Stimulated activated CD8-positive, alpha-beta memory T cell treated with anti-CD3 and anti-CD28 coated beads, Interleukin-7, amount 100 ng/mL, for 24 hours (primary cell): ENCODE data around the gene SLC7A1.

ENCODE experiments used
- DNase-seq: peaks from one replicate; pipeline ENCODE4 v3.0.0-alpha.2; 2020; ENCODE audit warnings: low read depth

Gene SLC7A1

DNA sequence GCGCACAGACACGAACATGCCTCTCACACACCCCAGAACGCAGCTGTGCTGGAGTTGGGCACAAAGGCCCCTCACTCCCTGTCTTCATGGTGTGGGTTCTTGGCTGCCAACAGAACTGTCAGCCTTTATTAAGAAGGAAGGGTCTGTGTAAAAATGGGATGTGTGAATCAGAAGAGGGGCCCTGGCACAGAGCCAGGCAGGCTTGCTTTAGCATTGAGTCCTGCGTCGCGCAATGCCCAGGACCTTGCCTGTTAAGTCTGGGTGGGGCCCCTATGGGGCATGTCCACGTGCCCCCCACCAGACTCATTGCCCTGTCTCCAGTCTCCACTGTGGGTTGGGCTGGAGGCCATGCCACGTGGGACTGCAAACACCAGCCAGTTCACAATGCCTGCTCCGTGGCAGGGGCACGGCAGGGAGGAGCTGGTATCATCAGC lies 84.8 kb downstream of the SLC7A1 start:
- no peak for DNase-seq

DNA sequence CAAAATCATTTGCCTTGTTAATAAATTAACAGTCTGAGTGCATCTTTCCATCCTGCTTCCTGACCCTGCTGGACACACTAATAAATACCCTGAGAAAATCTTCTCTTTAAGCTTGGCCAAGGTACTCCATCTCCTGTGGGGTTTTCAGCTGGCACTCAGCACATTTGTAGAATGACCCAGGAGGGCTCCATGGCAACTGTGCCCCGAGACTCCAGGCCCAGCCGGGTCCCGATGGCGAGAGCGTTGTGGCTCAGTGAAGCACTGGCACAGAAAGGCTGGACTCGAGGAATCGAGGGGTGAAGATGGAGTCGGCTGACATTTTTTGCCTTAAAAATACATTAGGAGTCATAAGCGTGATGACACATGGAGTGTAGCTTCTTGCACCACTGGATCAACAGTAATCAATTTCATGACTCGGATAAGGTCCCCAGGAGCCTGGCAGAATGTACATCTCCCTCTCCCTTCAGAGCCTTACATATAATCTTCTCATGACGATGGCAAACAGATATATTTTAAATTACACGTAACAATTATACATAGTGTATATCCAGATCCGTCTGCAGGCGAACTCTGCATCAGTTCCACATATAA lies 85.4 kb downstream of the SLC7A1 start:
- no peak for DNase-seq

DNA sequence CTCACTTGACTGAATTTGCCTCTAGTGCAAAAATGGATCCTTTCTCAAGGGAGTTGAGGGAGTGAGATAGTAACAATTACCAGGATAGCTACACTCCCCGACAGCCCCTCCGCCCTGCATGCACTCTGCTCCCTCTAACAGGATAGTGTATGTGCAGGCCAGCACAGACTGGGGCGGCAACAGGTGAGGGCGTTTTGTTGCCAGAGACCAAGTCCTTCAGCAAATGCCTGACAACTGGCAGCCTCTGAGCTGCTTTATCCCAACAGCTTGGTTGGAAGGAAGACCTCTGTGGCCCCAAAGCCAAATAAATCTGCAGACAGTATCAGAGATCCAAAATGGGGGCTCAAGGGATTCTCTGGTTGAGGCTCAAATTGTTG lies 86.6 kb downstream of the SLC7A1 start:
- DNase-seq: no peak

DNA sequence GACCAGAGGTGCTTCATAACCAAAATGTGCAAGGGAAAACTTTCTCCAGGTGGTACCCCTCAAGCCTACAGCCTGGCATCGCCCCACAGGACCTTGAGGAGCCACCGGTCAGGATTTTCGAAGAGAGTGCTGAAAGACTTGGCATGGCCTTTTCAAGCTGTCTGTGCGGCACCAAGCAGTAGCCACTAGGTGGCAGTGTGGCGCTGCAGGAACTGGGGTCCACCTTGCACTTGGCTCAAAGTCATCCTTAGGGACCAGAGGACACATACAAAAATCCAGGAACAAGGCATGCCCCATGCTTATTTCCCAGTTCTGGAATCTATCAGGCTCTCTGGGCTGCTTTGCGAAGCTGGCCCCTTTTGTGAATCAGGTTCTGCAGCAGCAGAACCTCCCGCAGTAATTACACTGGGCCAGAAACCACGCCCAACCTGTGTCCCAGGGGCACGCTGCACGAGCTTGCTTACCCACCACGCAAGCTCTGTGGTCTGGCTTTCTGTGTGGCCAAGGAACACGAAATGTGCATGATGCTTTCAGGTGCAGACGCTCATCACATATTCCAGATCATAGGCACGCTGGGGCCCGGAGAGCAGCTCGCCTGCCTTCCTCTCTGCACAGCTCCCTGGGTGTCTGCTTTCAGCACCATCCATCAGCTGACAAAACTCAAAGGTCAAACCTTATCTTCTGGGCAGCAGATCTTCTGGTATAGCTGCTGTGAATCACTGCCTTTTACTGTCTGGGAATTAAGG lies 87.2 kb downstream of the SLC7A1 start:
- peak; percentile 56 for DNase-seq

DNA sequence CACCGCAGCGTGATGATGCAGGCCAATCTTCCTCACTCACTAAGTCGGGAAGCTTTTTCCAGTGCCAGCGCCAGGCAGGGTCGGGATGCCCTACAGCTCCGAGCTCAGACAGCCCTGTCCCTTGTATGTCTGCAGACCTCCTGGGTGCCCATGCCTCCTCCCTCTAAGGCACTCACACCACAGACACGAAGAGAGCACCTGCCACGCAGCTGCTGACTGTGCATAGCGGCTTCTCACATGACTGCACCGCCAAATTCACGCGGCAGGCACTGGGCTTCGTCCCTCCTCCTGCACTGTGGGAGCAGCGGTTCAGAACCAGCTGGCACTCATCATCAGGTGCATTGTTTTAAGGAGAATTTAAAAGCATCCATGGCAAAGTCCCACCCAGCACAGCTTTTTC lies 88.1 kb downstream of the SLC7A1 start:
- DNase-seq: no peak

DNA sequence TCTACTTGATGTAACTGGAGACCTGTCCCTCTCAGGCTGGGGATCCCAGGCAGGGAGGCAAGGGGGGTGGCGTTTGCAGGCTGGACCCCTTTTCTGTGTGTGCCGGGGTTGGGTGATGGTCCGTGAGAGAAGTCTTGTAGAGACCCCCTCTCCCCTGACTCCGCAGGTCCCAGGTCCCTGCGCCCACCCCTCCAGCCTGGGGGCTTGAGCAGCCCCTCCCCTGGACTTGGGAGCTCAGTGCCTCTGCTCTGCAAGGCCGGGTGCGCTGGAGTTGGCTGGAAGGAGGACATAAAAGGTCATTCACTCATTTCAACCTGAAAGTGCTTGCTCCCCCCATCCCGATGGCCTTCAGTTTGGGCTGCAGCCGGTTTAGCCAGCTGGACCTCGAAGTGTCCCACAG lies 89.5 kb downstream of the SLC7A1 start:
- no peak for DNase-seq

DNA sequence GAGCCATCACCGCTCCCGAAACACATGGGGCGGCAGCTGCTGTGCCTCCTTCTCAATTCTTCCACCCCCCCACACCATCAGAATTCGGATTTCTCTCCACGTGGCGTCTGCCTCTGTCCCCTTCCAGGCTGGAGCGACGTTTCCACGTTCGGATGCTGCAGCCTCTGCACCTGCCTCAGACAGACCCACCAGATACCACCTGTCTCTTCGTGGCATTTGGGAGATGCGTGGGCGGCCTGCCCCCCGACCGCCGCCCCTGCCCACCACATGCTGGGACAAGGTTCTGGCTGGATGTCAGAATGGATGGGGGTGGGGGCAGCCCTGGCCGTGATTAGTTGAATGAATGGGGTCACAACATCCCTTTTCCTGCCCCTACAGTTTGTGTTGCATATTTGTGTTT lies 90.0 kb downstream of the SLC7A1 start:
- DNase-seq: no peak

DNA sequence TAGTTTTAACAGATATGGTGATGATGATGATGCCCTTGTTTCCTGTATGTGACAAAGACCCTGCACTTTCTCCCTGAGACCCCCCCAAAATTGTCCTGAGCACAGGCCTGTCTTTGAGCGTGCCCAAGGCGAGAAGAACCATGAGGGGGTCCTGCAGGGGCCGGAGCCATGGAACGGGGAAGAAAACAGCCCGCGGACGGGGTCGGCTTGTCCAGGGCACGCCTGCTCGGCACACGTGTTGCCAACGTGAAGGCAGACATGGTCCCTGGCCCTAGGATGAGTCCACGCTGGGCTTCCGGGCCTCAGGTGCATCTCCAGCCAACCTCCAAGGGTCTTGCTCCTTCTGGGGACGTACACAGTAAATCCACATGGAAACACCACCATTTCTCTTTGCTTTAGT lies 90.8 kb downstream of the SLC7A1 start:
- DNase-seq: no peak

DNA sequence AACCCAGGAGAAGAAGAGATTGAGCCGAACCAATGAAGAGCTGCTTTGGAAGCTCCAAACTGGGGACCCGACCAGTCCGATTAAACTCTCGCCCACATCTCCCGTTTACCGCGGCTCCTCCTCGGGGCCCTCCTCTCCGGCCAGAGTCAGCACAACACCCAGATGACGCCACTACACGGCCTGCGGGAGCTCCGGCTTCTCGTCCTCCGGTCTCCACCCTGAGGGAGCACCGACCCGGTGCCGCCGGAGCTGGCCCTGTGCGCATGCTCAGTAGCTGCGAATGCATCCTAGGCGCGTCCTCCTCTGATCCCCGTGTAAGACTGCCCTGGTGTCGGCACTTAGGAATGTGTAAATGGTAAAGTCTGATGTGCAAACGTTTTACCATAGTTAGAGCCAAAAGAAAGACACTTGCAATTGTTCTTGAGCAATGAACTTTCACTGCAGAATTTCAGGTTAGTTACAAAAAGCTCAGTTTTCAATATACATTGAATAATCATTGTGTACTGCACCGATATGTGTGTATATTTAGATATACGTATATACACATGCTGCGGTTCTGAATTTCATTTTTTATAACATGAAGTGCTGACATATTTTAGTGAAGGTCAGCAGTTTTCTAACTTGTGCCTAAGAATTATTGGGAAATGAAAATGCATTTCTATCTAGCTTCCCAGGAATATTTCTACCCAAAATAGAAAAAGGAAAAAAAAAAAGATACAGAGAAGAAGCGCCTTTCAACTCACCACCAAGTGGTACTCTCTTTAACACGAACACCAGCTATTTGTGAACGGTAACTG lies 92.2 kb downstream of the SLC7A1 start:
- DNase-seq: no peak

DNA sequence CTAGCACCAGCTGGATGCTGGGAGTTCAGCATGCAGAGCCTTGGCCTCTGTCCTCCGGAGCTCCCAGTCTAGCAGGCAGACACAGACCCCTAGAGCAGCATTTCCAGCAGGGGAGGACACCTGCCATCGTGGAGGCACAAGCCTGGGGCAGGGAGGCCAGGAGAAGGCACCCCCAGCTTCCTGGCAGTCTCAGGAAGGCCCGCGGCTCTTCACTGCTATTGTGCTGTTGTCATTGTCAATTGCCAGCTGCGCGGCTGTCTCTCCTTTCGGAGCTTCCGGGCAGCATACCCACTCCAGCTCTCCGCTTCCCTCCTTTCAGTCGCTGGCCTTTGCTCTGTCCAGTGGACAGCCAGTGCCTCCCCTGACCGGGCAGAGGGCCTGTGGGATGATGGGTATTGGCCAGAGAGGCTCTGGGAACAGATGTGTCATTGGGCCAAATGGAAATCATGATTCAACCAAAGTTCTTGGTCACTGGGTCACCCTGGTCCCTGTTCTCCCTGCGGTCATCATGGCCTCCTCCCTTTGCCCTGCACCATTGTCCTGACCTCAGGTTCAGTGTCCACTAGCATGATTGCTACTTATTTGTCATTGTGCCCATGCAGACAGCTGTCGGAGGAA lies 93.0 kb downstream of the SLC7A1 start:
- DNase-seq: no peak

DNA sequence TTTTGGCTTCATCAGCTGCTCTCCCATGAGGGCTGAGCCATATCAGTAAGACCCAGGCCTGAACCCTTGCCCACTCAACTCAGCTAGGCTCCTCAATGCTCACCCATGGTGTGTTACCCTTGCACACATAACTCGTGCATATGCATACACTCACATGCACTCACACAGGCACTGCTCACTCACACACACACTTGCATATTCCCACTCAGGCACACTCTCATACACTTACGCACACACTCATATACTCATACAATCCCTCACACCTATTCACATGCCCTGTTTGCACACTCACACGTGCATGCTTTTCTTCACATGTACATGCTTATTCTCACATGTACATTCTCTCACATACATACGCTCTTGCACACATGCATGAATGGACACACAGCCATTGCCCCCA lies 93.8 kb downstream of the SLC7A1 start:
- no peak for DNase-seq

DNA sequence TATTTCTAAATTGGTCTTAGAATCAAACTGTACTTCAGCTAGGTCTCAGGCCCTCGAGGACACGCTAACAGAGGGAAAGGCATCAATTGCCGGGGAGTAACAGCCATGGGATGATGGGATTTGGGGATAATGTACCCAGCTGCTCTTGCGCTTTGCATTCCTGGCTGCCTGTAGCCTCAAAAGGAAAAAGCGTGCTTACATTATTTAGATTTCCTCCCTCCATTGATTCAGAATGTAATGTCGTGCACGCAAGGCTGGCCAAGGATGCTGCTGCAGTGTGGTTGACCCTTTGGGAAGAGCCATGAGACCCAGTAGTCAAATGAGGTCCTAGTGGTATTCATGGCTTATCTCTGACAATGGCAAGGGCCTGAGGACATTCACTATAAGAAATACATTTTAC lies 95.1 kb downstream of the SLC7A1 start:
- no peak for DNase-seq

DNA sequence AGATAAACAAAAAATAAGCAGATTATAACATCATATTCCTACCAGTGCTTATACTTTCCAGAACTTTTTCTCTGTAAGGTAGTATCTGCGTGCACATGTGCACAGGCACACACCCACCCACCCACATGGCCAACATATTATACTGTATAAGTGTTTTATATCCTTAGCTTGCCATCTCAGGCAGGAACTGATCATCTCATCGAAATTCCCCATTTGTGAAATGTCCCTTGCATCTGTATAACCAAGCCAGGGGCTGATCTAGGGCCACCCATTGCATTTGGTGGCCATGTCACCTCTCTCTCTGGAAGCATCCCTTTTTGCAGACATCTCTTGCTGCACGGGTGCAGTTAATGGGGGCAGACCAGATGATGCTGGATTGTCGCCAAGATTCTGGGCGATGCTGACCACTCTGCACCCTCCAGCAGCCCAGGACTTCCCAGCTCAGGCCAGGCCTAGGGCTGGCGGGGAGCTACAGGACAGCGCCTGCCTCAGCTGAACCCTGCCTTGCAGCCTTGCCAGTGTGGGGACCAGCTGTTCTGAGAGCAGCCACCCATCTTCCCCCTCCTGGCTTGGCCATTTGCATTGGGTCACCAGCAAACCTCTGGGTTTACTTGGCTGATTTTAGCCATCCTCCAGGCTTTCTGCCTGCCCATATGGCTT lies 95.9 kb downstream of the SLC7A1 start:
- DNase-seq: no peak

DNA sequence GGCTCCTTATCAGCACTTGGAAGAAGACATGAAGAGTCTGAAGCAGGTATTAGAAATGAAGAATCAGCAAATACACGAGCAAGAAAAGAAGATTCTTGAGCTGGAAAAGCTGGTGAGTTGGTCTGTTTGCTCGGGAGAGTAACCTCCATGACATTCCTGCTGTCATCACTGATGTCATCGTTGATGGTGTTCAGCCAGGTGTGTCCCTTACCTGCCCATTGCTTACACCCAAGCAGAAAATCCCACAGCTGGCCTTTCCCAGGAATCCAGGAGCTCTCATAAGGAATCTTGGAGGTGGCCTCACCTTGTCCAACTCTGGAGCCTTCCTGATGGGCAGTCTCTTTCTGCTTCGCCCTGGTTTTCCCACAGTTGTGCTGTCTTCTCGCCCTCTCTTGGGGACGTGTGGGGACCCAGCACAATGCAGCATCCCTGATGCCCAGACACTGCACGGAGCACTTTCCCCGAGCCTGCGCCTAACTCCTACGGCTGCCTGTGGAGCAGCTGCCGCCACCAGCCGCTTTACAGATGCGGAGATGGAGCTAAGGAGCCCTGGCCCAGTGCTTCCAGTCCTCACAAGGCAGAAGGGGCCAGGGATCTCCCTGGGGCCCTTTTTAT lies 97.0 kb downstream of the SLC7A1 start:
- no peak for DNase-seq

DNA sequence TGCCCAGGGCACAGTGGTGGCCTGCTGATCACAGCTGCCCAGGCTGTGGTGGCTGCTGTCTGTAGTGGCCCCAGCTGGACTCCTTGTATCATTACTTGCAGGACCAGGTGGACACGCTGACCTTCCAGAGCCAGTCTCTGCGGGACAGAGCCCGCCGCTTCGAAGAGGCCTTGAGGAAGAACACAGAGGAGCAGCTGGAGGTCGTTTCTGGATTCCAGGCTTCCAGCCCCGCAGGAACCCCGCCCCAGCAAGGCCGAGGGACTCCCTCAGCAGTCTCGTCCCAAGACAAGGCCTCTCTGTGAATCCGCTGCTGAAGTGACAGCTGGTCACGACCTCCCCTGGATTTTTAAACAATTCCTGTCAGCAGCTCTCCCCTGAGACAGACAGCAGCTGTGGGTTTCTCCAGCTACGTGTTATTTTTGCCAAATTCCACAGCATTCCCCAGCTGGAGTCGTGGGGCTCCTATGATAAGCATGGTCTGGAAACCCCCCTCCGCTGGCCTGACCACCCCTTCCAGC lies 98.3 kb downstream of the SLC7A1 start:
- DNase-seq: no peak

DNA sequence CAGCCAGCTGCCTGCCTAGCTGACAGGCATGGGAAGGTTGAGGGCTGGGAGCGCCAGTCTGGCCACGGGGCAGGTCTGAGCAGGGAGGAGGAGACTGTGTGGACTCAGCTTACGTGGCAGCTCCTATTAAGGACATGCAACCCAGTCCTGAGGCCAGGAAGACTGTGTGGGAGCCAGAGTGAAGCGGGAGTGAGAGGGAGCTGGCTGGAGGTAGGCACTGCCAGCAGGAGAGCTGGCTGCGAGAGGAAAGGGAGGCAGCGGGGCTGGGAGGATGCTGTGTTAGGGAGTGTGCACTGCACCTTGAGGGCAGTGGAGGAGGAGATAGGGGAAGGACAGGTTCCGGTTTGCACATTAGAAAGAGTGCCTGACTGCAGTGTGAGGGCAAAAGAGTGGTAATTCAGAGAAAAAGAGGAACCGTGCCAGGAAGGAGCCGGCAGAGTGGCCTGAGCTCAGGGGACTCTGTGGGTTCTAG lies 99.2 kb downstream of the SLC7A1 start:
- no peak for DNase-seq

DNA sequence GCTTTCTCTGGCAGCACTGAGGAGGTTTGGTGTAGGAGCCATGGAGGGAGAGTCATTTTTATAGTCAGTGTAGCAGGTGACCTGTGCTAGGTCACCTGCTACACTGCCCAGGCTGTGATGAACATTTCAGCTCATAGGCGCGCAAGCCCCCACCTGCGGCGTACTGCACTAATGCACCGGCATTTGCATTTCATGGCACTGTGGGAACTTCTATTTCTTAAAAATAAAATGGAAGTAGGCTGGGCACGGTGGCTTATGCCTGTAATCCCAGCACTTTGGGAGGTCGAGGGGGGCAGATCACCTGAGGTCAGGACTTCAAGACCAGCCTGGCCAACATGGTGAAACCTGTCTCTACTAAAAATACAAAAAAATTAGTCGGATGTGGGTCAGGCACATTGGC lies 101.0 kb downstream of the SLC7A1 start:
- no peak for DNase-seq

DNA sequence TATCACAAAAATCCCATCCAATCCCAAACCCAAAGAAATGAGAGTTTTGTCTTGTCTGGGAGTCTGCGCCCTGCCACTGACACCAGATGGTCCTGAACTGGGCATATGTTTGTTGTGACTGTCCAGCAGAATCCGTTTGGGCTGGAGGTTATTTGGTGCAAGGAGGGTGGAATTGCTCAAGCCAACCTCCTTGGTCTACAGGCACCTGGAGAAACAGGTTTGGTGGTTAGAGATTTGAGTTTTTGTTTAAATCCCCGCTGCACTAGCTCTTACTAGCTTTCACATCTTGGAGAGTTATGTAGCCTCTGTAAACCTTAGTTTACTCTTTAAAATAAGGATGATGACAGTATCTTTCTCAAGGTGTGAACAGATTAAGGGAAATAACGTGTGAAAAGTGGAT lies 101.7 kb downstream of the SLC7A1 start:
- DNase-seq: no peak

DNA sequence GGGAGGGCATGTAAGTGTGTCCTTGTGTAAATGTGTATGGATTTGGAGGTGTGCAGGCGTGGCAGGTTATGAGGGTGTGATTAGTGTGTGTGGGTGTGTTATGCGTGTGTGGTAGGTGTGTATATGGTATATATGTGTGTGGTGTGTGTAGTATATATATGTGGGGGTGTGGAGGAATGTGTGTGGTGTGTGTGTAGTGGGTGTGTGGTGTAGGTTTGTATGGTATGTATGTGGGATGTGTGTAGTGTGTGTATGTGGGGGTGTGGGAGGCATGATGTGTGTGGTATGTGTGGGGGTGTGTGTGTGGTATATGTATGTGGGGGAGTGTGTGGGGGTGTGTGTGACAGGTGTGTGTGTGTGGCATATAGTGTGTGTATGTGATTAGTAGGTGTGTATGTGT lies 104.2 kb downstream of the SLC7A1 start:
- no peak for DNase-seq

DNA sequence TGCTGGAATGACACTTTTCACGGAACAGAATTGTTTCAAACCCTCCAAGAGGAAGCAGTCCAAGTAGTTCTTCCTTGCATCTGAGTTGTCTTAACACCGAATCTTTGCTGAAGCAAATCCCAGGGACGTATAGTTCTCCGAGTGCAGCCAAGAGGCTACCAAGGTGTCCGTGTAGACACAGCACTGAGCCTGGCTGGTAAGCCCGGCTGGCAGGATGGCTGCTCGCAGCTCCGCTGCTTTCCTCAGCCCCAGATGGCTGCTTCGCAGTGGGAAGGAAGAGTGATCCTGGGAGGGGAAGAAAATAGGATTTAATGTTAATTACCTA lies 105.0 kb downstream of the SLC7A1 start:
- no peak for DNase-seq

DNA sequence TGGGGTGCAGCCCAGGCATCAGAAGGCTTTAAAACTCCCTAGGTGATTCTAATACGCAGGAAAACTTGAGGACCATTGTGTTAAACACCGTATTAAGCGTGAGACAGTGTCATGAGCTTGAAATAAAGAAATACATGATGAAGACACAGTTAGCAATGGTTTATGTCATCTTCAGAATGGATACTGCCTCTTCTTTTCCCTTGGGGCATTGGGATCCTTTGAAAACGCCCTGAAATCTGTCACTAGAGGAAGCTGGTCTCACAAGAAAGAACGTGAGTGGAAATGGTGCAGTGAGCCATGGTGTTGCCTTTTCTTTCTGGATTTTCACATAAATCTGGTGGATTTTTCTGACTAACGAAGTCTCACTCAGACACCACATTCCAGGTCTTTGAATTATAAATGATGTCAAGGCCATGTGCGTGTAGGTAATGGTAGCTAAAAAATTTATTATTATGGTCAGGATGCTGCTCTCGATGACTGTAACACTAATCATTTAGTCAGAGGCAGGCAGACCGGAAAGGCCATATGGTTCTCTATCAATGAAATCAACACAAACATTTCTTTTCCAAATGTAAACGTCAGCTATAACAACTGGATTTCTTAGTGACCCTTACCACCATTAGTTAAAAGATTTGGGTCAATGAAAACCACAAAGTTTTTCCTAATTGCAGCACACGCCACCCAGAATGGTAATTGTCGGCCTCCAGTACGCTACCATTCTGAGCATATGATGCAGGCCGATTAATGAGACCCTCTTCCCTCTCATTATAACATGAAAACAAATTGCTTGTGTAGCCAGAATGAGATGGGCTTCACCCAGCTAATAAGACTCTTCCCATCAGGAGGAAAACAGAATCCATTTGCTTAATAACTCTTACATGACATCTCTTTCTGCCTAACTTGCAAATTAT lies 105.6 kb downstream of the SLC7A1 start:
- DNase-seq: no peak
